HG02885 (cell line): ENCODE data around the gene L1CAM.

ENCODE experiments used
- ATAC-seq: cut with Tn5 transposase; IDR thresholded peaks from one replicate; pipeline ENCODE4 v1.9.1; 2021; ENCODE audit warnings: mild to moderate bottlenecking; ENCODE audit not compliant: unreplicated experiment, poor library complexity

Gene L1CAM

DNA sequence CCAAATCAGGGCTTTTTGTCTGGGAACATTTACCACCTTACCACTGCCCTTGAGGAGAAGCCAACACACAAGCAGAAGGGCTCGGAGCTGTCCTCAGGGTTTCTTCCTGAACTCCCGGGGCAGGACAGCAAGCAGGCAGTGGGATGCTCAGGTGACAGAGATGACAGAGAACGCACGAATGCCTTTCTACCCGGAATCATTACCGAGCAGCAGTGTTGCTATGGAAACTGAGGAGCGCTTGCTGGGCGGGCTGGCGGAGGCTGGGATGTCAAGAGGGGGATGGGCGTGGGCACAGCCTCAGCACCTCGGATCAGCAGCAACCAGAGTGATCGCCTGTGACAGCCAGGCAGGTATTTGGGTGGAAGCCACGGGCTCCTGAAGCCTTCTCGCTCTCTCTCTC is 73.8 kb downstream of the L1CAM start:
- no peak for ATAC-seq
